Measurements from ENCODE around the gene ANKRD13A. TPM values are rescaled to one million over a fixed set of nuclear protein-coding genes. Genes with fewer than 3 reads are reported as not detected.

Gene ANKRD13A
- total and polyA plus RNA-seq, 7 experiments from 2014 or later, result 33.4 to 82.8 (median 65.6) TPM

DNA sequence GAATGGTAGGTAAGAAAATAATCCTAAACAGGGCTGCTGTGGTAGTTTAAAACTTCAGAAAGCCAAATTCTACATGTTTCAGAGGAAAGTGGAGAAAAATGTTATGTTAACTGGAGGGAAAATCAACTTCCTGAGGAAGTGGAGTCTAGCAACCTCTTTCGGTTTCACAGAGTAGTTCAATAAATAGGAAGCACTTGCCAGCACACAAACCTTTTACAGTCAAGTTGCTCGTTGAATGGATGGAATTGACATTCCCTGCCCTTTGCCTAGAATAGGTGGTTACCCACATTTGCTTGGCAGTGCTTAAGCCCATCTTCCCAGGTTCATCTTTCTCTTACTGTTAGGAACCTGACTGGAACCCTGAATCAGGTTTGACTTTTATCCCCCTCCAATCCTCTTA lies 15.9 kb downstream of the ANKRD13A start:
- POLR2A ChIA-PET, result no interaction called here
- DNase-seq (peak in 5 of 9 donors; percentile 20 to 53 (median 40)), ATAC-seq (peak; percentile 66)
- H3K9me3 Mint-ChIP-seq, result no peaks in the 10 kb centered on the region
- Histone ChIP-seq H3K4me3 (ENCODE audit: low read length) (no peak overlapping the region), H3K36me3 (ENCODE audit: control insufficient read depth in 2 of 3, insufficient read depth in 3 of 3, low read length in 3 of 3) (peaks cover 6 to 65% (median 11%) of the 10 kb centered on the region in 3 experiments), H3K4me1 (ENCODE audit: control insufficient read depth in 2 of 2, insufficient read depth in 2 of 2, low read length in 2 of 2) (peaks cover 12 to 19% of the 10 kb centered on the region in 2 donors), H3K9me3 (ENCODE audit: control insufficient read depth in 2 of 3, low read length in 3 of 3) (no peaks in the 10 kb centered on the region), H3K27me3 (ENCODE audit: control insufficient read depth in 2 of 2, insufficient read depth in 2 of 2, low read length in 2 of 2) (no peaks in the 10 kb centered on the region), H3K27ac (ENCODE audit: low read depth, low read length) (peak overlapping the region; percentile 61)
- H3K36me3 Mint-ChIP-seq, result peaks cover 4 to 31% (median 22%) of the 10 kb centered on the region in 5 donors
- H3K4me3 Mint-ChIP-seq, result peak overlapping the region in 7 of 10 donors; percentile 8 to 64 (median 55)
- intact Hi-C loops (cut with micrococcal nuclease), result loop anchor here (1.0 to 5.0 kb wide), 7 partner anchors 16 to 210 kb away; partner anchors contain the start of genes ANKRD13A (in 1 of the 2), GIT2 (in 1 of the 2), GLTP (in 1 of the 2) and TCHP (in 1 of the 2)
- H3K27me3 Mint-ChIP-seq, result no peaks in the 10 kb centered on the region
- H3K4me1 Mint-ChIP-seq, result peaks cover 15 to 42% (median 30%) of the 10 kb centered on the region in 7 donors
- peak overlapping the region; percentile 75 to 93 (median 85) for H3K27ac Mint-ChIP-seq
- CTCF ChIA-PET, result no interaction called here

DNA sequence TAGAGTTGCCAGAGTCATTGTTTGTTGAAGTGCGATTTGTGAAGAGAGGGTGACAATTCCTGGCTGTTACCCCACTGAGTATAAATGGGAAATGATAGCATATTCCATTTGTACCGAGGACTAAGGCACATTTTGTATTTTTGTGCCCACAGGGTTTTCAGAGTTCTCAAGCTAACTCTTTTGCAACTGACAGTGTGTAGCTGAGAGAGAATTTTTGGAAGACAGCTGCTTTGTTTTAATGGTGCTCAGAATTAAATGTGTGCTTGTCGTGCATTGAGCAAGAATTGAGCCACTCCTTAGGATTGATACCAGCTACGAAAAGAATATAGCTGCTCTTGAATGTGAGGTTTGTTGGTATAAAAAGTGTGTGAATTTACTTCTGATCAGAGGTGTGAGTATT lies 21.7 kb downstream of the ANKRD13A start:
- no peak for DNase-seq
- Mint-ChIP-seq H3K27me3 (no peaks in the 10 kb centered on the region), H3K36me3 (peaks cover 8 to 45% (median 29%) of the 10 kb centered on the region in 5 donors), H3K27ac (no peak overlapping the region), H3K4me3 (no peak overlapping the region), H3K9me3 (no peaks in the 10 kb centered on the region), H3K4me1 (peaks cover 0 to 14% (median 0%) of the 10 kb centered on the region in 7 donors)
- no peaks in the 10 kb centered on the region for H3K27me3 ChIP-seq (ENCODE audit: control insufficient read depth in 2 of 2, insufficient read depth in 2 of 2, low read length in 2 of 2)
- no peak overlapping the region for H3K4me3 ChIP-seq (ENCODE audit: low read length)
- H3K9me3 ChIP-seq (ENCODE audit: control insufficient read depth in 2 of 3, low read length in 3 of 3), result no peaks in the 10 kb centered on the region
- H3K27ac ChIP-seq (ENCODE audit: low read depth, low read length), result no peak overlapping the region
- intact Hi-C loops (cut with micrococcal nuclease), result no loop called here
- ChIA-PET CTCF (no interaction called here), POLR2A (interaction anchor here (0.6 to 1.2 kb wide), 2 partner anchors 24 to 103 kb away, joined by 3 to 5 read pairs; partner anchors contain the start of genes GIT2 and IFT81)
- no peaks in the 10 kb centered on the region for H3K4me1 ChIP-seq (ENCODE audit: control insufficient read depth in 2 of 2, insufficient read depth in 2 of 2, low read length in 2 of 2)
- peaks cover 23 to 85% (median 43%) of the 10 kb centered on the region in 3 experiments for H3K36me3 ChIP-seq (ENCODE audit: control insufficient read depth in 2 of 3, insufficient read depth in 3 of 3, low read length in 3 of 3)
- no peak for ATAC-seq

DNA sequence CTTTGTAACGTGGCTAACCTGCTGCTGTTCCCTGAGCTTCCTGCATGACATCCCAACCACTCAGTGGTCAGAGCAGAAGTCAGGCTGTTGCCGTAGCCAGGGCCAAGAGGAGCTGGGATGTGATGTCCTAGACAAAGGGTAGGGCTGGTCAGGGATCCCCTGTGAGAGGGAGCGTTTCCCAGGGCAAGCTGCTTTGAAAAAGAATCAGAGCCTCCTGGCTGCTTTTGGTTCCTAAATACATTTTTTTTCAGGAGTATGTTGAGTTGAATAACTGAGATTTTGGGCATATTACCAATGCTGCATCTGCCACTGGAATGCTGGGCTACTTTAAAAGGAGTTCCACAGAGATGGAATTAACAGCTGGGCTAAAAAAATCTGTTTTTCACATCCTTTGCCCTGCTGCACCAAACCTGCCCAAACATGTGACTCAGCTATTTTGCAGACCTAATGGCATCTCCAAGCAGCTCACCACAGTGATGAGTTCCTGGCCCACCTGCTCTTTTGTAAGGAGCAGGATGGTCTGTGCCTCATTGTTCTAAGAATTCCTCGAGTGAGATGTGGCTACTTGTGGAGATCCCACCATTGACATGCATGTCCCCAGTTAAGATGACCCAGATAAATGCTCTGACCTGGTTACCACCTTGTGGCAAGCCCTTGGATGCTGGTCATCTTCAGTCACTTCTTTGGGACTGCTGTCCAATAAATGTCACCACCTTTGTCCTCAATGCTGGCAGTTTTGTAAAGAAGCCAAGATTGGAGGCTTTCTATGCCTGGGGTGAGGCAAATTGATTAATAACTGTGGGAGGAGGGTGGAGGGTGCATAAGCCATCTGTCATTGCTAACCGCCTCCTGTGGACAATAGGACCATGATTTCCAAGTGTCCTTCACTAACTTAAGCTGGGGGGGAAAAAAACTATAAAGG lies 24.1 kb downstream of the ANKRD13A start:
- Histone ChIP-seq H3K36me3 (ENCODE audit: control insufficient read depth in 2 of 3, insufficient read depth in 3 of 3, low read length in 3 of 3) (peaks cover 31 to 87% (median 46%) of the 10 kb centered on the region in 3 experiments), H3K9me3 (ENCODE audit: control insufficient read depth in 2 of 3, low read length in 3 of 3) (no peaks in the 10 kb centered on the region), H3K4me3 (ENCODE audit: low read length) (no peak overlapping the region), H3K4me1 (ENCODE audit: control insufficient read depth in 2 of 2, insufficient read depth in 2 of 2, low read length in 2 of 2) (no peaks in the 10 kb centered on the region), H3K27ac (ENCODE audit: low read depth, low read length) (no peak overlapping the region), H3K27me3 (ENCODE audit: control insufficient read depth in 2 of 2, insufficient read depth in 2 of 2, low read length in 2 of 2) (no peaks in the 10 kb centered on the region)
- no peaks in the 10 kb centered on the region for H3K27me3 Mint-ChIP-seq
- no peaks in the 10 kb centered on the region for H3K9me3 Mint-ChIP-seq
- no peak for ATAC-seq
- no peak overlapping the region for H3K4me3 Mint-ChIP-seq
- H3K36me3 Mint-ChIP-seq, result peaks cover 14 to 53% (median 38%) of the 10 kb centered on the region in 5 donors
- no peak for DNase-seq
- intact Hi-C loops (cut with micrococcal nuclease), result no loop called here
- H3K27ac Mint-ChIP-seq, result no peak overlapping the region
- ChIA-PET CTCF (interaction anchor here (0.6 to 1.1 kb wide), 3 partner anchors 12 to 408 kb away, joined by 3 to 4 read pairs (median 3); no protein-coding TSS in a partner anchor), POLR2A (interaction anchor here (0.7 kb wide), 1 partner anchor 49 kb away, joined by 3 read pairs; no protein-coding TSS in a partner anchor)
- peaks cover 0 to 14% (median 0%) of the 10 kb centered on the region in 7 donors for H3K4me1 Mint-ChIP-seq

DNA sequence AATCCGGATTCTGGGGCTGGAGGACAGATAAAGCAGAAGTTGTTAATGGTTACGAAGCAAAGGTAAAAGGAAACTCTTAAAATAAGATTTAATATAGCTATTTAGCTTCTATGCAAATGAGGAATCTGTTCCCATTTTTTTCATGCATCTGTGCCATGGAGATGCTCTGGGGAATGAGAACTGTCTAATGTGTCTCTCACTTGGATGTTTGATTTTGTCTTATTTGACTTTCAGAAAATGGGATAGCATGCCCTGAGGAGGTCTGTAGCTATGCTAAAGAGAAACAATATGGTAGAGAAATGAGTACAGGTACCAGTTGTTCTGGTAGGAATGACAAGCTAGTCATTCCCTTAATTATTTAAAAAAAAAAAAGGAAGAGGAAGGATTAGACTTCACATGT lies 24.8 kb downstream of the ANKRD13A start:
- POLR2A ChIA-PET, result interaction anchor here (1.5 kb wide), 1 partner anchor 28 kb away, joined by 3 read pairs; the partner anchor contains the start of gene GIT2
- H3K36me3 ChIP-seq (ENCODE audit: control insufficient read depth in 2 of 3, insufficient read depth in 3 of 3, low read length in 3 of 3), result peaks cover 31 to 85% (median 46%) of the 10 kb centered on the region in 3 experiments
- H3K4me3 Mint-ChIP-seq, result no peak overlapping the region
- intact Hi-C loops (cut with micrococcal nuclease), result no loop called here
- no peaks in the 10 kb centered on the region for H3K9me3 Mint-ChIP-seq
- no peak overlapping the region for H3K27ac ChIP-seq (ENCODE audit: low read depth, low read length)
- CTCF ChIA-PET, result interaction anchor here (1.0 to 1.1 kb wide), 2 partner anchors 118 to 407 kb away, joined by 3 to 4 read pairs; no protein-coding TSS in a partner anchor
- no peaks in the 10 kb centered on the region for H3K9me3 ChIP-seq (ENCODE audit: control insufficient read depth in 2 of 3, low read length in 3 of 3)
- no peak for ATAC-seq
- DNase-seq, result no peak
- H3K4me3 ChIP-seq (ENCODE audit: low read length), result no peak overlapping the region
- H3K4me1 ChIP-seq (ENCODE audit: control insufficient read depth in 2 of 2, insufficient read depth in 2 of 2, low read length in 2 of 2), result no peaks in the 10 kb centered on the region
- peaks cover 11 to 49% (median 34%) of the 10 kb centered on the region in 5 donors for H3K36me3 Mint-ChIP-seq
- no peaks in the 10 kb centered on the region for H3K27me3 ChIP-seq (ENCODE audit: control insufficient read depth in 2 of 2, insufficient read depth in 2 of 2, low read length in 2 of 2)
- H3K27me3 Mint-ChIP-seq, result no peaks in the 10 kb centered on the region
- no peak overlapping the region for H3K27ac Mint-ChIP-seq
- H3K4me1 Mint-ChIP-seq, result peaks cover 0 to 14% (median 0%) of the 10 kb centered on the region in 7 donors

DNA sequence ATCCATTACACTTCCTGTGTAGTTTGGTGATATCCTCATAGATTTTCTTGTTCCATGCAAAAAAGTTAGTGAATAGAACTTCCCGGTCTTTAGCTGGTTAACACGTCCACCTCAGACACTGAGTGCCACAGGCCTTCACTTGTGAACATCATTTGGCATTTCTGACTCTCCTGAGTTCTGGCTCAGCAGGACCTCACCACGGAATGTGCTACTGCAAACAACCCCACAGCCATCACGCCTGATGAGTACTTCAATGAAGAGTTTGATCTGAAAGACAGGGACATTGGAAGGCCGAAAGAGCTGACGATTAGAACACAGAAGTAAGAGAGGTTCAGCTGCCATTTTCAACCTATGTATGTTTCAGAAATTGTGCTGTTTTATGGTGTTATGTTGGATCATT lies 29.1 kb downstream of the ANKRD13A start:
- Mint-ChIP-seq H3K36me3 (peaks cover 6 to 49% (median 30%) of the 10 kb centered on the region in 5 donors), H3K9me3 (no peaks in the 10 kb centered on the region), H3K4me3 (no peak overlapping the region), H3K27ac (peak overlapping the region in 4 of 9 donors; percentile 15 to 19 (median 17)), H3K27me3 (no peaks in the 10 kb centered on the region), H3K4me1 (peaks cover 0 to 16% (median 0%) of the 10 kb centered on the region in 7 donors)
- no peak overlapping the region for H3K27ac ChIP-seq (ENCODE audit: low read depth, low read length)
- DNase-seq (no peak), ATAC-seq (no peak)
- no peaks in the 10 kb centered on the region for H3K9me3 ChIP-seq (ENCODE audit: control insufficient read depth in 2 of 3, low read length in 3 of 3)
- no peaks in the 10 kb centered on the region for H3K27me3 ChIP-seq (ENCODE audit: control insufficient read depth in 2 of 2, insufficient read depth in 2 of 2, low read length in 2 of 2)
- intact Hi-C loops (cut with micrococcal nuclease), result no loop called here
- H3K4me1 ChIP-seq (ENCODE audit: control insufficient read depth in 2 of 2, insufficient read depth in 2 of 2, low read length in 2 of 2), result no peaks in the 10 kb centered on the region
- H3K4me3 ChIP-seq (ENCODE audit: low read length), result no peak overlapping the region
- ChIA-PET POLR2A (no interaction called here), CTCF (no interaction called here)
- H3K36me3 ChIP-seq (ENCODE audit: control insufficient read depth in 2 of 3, insufficient read depth in 3 of 3, low read length in 3 of 3), result peaks cover 8 to 68% (median 30%) of the 10 kb centered on the region in 3 experiments

DNA sequence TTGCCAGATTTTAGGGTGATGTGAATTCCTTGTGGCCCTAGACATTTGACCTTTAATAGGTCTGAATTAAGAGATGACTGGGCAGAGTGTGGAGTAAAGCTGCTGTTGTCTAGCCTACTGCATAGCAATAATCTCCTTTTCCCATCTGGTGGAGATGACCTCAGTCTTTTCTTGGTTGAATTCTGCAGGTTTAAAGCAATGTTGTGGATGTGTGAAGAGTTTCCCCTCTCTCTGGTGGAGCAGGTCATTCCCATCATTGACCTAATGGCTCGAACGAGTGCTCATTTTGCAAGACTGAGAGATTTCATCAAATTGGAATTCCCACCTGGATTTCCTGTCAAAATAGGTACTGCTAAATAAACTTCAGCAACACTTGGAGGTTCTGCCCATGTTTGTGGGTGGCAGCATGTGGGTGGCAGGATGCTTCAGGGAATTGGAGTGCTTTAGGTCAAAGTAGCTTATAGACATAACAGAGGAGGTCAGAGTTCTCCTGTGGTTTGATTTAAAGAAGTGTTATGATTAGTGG lies 30.1 kb downstream of the ANKRD13A start:
- no peak overlapping the region for H3K4me3 Mint-ChIP-seq
- peaks cover 12 to 69% (median 19%) of the 10 kb centered on the region in 3 experiments for H3K36me3 ChIP-seq (ENCODE audit: control insufficient read depth in 2 of 3, insufficient read depth in 3 of 3, low read length in 3 of 3)
- peak overlapping the region in 1 of 9 donors; percentile 14 for H3K27ac Mint-ChIP-seq
- H3K27me3 Mint-ChIP-seq, result no peaks in the 10 kb centered on the region
- H3K9me3 Mint-ChIP-seq, result no peaks in the 10 kb centered on the region
- intact Hi-C loops (cut with micrococcal nuclease), result no loop called here
- peaks cover 8 to 50% (median 29%) of the 10 kb centered on the region in 5 donors for H3K36me3 Mint-ChIP-seq
- peaks cover 0 to 9% (median 0%) of the 10 kb centered on the region in 7 donors for H3K4me1 Mint-ChIP-seq
- no peaks in the 10 kb centered on the region for H3K27me3 ChIP-seq (ENCODE audit: control insufficient read depth in 2 of 2, insufficient read depth in 2 of 2, low read length in 2 of 2)
- H3K9me3 ChIP-seq (ENCODE audit: control insufficient read depth in 2 of 3, low read length in 3 of 3), result no peaks in the 10 kb centered on the region
- ATAC-seq, result no peak
- POLR2A ChIA-PET, result interaction anchor here (0.7 kb wide), 1 partner anchor 347 kb away, joined by 3 read pairs; no protein-coding TSS in a partner anchor
- H3K27ac ChIP-seq (ENCODE audit: low read depth, low read length), result no peak overlapping the region
- H3K4me3 ChIP-seq (ENCODE audit: low read length), result no peak overlapping the region
- no peaks in the 10 kb centered on the region for H3K4me1 ChIP-seq (ENCODE audit: control insufficient read depth in 2 of 2, insufficient read depth in 2 of 2, low read length in 2 of 2)
- CTCF ChIA-PET, result no interaction called here
- DNase-seq, result no peak
